OCI-LY3 (cell line): Measurements from ENCODE around the gene AZGP1.

Experiments
- H2AFZ ChIP-seq: fragments of 200-600, 300-600 bp; shearing (Covaris generic); 2 replicates; pipeline ENCODE4 v1.6.0; 2014; ENCODE audit warnings: antibody characterized with exemption, low read depth, low read length
- H3K27ac ChIP-seq: fragments of 200-600, 300-600 bp; sonication (generic); 2 replicates; pipeline ENCODE4 v1.5.1; 2014; ENCODE audit warnings: mild to moderate bottlenecking, low read length, moderate library complexity, mixed read lengths
- H3K27me3 ChIP-seq: fragments of 200-600, 300-600 bp; sonication (generic); 2 replicates; pipeline ENCODE4 v1.6.1; 2014; ENCODE audit warnings: low read depth, low read length, mixed read lengths
- H3K36me3 ChIP-seq: fragments of 200-600, 300-600 bp; sonication (generic); replicated peaks from 2 replicates; pipeline ENCODE3; 2014; ENCODE audit warnings: low read depth, low read length, mixed read lengths
- H3K4me1 ChIP-seq: fragments of 300-600, 200-600 bp; sonication (generic); 2 replicates; pipeline ENCODE4 v1.6.1; 2014; ENCODE audit warnings: low read length, mixed read lengths
- H3K4me2 ChIP-seq: fragments of 200-600, 300-600 bp; sonication (generic); 2 replicates; pipeline ENCODE4 v1.6.1; 2014; ENCODE audit warnings: low read length, mixed read lengths
- H3K4me3 ChIP-seq: fragments of 300-600, 200-600 bp; sonication (generic); 2 replicates; pipeline ENCODE4 v1.5.1; 2014; ENCODE audit warnings: antibody characterized with exemption, mild to moderate bottlenecking, low read length, moderate library complexity
- H3K79me2 ChIP-seq: fragments of 300-600, 200-600 bp; shearing (Covaris generic); 2 replicates; pipeline ENCODE4 v1.6.1; 2014; ENCODE audit warnings: mild to moderate bottlenecking, low read length, mixed read lengths
- H3K9ac ChIP-seq: fragments of 300-600, 200-600 bp; shearing (Covaris generic); 2 replicates; pipeline ENCODE4 v1.6.0; 2014; ENCODE audit warnings: mild to moderate bottlenecking, low read length, moderate library complexity
- H3K9me3 ChIP-seq: fragments of 200-600, 300-600 bp; shearing (Covaris generic); 2 replicates; pipeline ENCODE4 v1.6.1; 2014; ENCODE audit warnings: low read length, mixed read lengths; ENCODE audit not compliant: insufficient read depth
- H4K20me1 ChIP-seq: fragments of 200-600, 300-600 bp; sonication (generic); 2 replicates; pipeline ENCODE4 v1.6.1; 2016; ENCODE audit warnings: low read length, mixed read lengths; ENCODE audit not compliant: insufficient read depth
- CTCF ChIP-seq: fragments of 200-600, 300-600 bp; sonication (generic); IDR thresholded peaks from 2 replicates; pipeline ENCODE4 v1.5.1; 2014; ENCODE audit warnings: antibody characterized with exemption, low read length, low read depth
- EZH2phosphoT487 ChIP-seq: fragments of 200-600 bp; shearing (Covaris generic); IDR thresholded peaks from 2 replicates; pipeline ENCODE4 v1.6.1; 2018; ENCODE audit warnings: antibody characterized with exemption, mixed run types, low read depth

AZGP1 gene

GRCh38 chr7:99975782-99976521 is at the start of gene AZGP1:
Gene AZGP1, minus strand, starts transcription at chr7:99976031. Its CDS starts 11 bp downstream, at chr7:99976020.
- no peak within 1 kb of the TSS for H3K9ac ChIP-seq
- no peak within 1 kb of the TSS for H2AFZ ChIP-seq
- H3K27me3 ChIP-seq, result peaks cover 13% of the 10 kb centered on the region
- no peaks in the 10 kb centered on the region for H3K9me3 ChIP-seq
- no peaks in the 10 kb centered on the region for H3K79me2 ChIP-seq
- H4K20me1 ChIP-seq, result no peaks in the 10 kb centered on the region
- TF ChIP-seq EZH2phosphoT487, result no peak
- no peak for TF ChIP-seq CTCF
- no peaks in the 10 kb centered on the region for H3K36me3 ChIP-seq
- H3K4me3 ChIP-seq, result no peak within 1 kb of the TSS
- H3K27ac ChIP-seq, result no peak within 1 kb of the TSS
- H3K4me2 ChIP-seq, result no peak within 1 kb of the TSS
- H3K4me1 ChIP-seq, result no peaks in the 10 kb centered on the region; the same call in 1 of the 2 replicates

DNA sequence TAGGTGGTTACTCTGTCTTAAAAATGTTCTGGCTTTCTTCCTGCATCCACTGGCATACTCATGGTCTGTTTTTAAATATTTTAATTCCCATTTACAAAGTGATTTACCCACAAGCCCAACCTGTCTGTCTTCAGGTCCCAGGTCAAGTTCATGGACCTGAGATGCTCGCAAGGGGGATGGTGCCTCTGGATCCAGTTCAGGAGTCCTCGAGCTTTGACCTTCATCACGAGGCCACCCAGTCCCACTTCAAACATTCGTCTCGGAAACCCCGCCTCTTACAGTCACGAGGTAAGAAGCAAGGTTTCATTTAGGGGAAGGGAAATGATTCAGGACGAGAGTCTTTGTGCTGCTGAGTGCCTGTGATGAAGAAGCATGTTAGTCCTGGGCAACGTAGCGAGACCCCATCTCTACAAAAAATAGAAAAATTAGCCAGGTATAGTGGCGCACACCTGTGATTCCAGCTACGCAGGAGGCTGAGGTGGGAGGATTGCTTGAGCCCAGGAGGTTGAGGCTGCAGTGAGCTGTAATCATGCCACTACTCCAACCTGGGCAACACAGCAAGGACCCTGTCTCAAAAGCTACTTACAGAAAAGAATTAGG is 48.3 kb upstream of the AZGP1 start:
- H3K4me1 ChIP-seq, result peaks cover 11% of the 10 kb centered on the region
- H3K9me3 ChIP-seq, result no peaks in the 10 kb centered on the region
- peaks cover 33% of the 10 kb centered on the region for H3K79me2 ChIP-seq
- no peak overlapping the region for H3K27ac ChIP-seq
- TF ChIP-seq CTCF (no peak), EZH2phosphoT487 (no peak)
- no peak overlapping the region for H2AFZ ChIP-seq
- no peaks in the 10 kb centered on the region for H3K27me3 ChIP-seq
- no peak overlapping the region for H3K4me3 ChIP-seq
- peaks cover 25% of the 10 kb centered on the region for H3K36me3 ChIP-seq
- no peak overlapping the region for H3K9ac ChIP-seq
- H3K4me2 ChIP-seq, result no peak overlapping the region
- no peaks in the 10 kb centered on the region for H4K20me1 ChIP-seq

DNA sequence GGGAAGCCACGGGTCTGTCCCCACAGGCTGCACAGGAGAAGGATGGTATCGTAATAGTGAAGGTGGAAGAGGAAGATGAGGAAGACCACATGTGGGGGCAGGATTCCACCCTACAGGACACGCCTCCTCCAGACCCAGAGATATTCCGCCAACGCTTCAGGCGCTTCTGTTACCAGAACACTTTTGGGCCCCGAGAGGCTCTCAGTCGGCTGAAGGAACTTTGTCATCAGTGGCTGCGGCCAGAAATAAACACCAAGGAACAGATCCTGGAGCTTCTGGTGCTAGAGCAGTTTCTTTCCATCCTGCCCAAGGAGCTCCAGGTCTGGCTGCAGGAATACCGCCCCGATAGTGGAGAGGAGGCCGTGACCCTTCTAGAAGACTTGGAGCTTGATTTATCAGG is 47.7 kb upstream of the AZGP1 start:
- H3K9ac ChIP-seq, result no peak overlapping the region
- 0 out of 2 replicates have a peak, but pooled peaks cover 3% of the 10 kb centered on the region for H4K20me1 ChIP-seq
- H3K27ac ChIP-seq, result no peak overlapping the region
- H3K27me3 ChIP-seq, result no peaks in the 10 kb centered on the region
- H3K4me1 ChIP-seq, result peaks cover 11% of the 10 kb centered on the region
- H3K36me3 ChIP-seq, result peaks cover 28% of the 10 kb centered on the region
- H3K4me2 ChIP-seq, result no peak overlapping the region
- H3K9me3 ChIP-seq, result no peaks in the 10 kb centered on the region
- TF ChIP-seq EZH2phosphoT487, result no peak
- TF ChIP-seq CTCF, result no peak
- no peak overlapping the region for H3K4me3 ChIP-seq
- H2AFZ ChIP-seq, result no peak overlapping the region
- peaks cover 39% of the 10 kb centered on the region for H3K79me2 ChIP-seq

- Histone ChIP-seq H3K27ac (no peak overlapping the region), H3K36me3 (peaks cover 32% of the 10 kb centered on the region), H3K4me2 (no peak overlapping the region), H4K20me1 (0 out of 2 replicates have a peak, but pooled peaks cover 6% of the 10 kb centered on the region), H2AFZ (no peak overlapping the region), H3K27me3 (no peaks in the 10 kb centered on the region), H3K9ac (no peak overlapping the region), H3K9me3 (no peaks in the 10 kb centered on the region), H3K4me3 (no peak overlapping the region), H3K4me1 (peaks cover 11% of the 10 kb centered on the region), H3K79me2 (peaks cover 48% of the 10 kb centered on the region)
- no peak for TF ChIP-seq EZH2phosphoT487
- TF ChIP-seq CTCF, result no peak
These were observed 46.8 kb upstream of the AZGP1 start for GRCh38 chr7:100022621-100023020.
